Heart left ventricle (tissue), 16 donors: ENCODE results near the gene UNC5C. TPM values are rescaled to one million over a fixed set of nuclear protein-coding genes. Genes with fewer than 3 reads are reported as not detected.

Experiments used
- ATAC-seq, 4 donors: fragments of 200-7000 bp; cut with Tn5 transposase; one replicate each; pipeline ENCODE4 v1.9.1; 2020 to 2022; ENCODE audit warnings: moderate library complexity in 4 of 4, mild to moderate bottlenecking in 3 of 4, moderate number of reproducible peaks in 1 of 4
- DNase-seq, 5 donors: peaks; one replicate each; pipeline ENCODE4 v3.0.0-alpha.2; 2020
- H3K27ac ChIP-seq, 12 donors: fragments of 200-600 bp; sonication (generic) in 4 of 12; one replicate each; pipeline versions ENCODE4 v1.5.0 to v1.8.0; 2016 to 2022; ENCODE audit warnings: mild to moderate bottlenecking in 2 of 12
- H3K27me3 ChIP-seq, 9 donors: fragments of 200-600 bp; sonication (generic) in 2 of 9; one replicate each; pipeline versions ENCODE4 v1.5.1 to v1.8.0; 2016 to 2022; ENCODE audit warnings: mild to moderate bottlenecking in 3 of 9
- H3K36me3 ChIP-seq, 9 donors: fragments of 200-600 bp; sonication (generic) in 2 of 9; one replicate each; pipeline versions ENCODE4 v1.5.0 to v1.8.0; 2018 to 2022; ENCODE audit warnings: mild to moderate bottlenecking in 2 of 9
- H3K4me1 ChIP-seq, 12 donors: fragments of 200-600 bp; sonication (generic) in 4 of 12; one replicate each; pipeline versions ENCODE4 v1.5.0 to v1.8.0; 2016 to 2022; ENCODE audit warnings: mild to moderate bottlenecking in 3 of 12
- H3K4me3 ChIP-seq, 12 donors: fragments of 200-600 bp; sonication (generic) in 4 of 12; one replicate each; pipeline versions ENCODE4 v1.5.0 to v1.8.0; 2017 to 2022; ENCODE audit warnings: mild to moderate bottlenecking in 9 of 12, moderate library complexity in 4 of 12
- H3K9me3 ChIP-seq, 12 donors: fragments of 200-600 bp; sonication (generic) in 4 of 12; one replicate each; pipeline versions ENCODE4 v1.5.0 to v1.8.0; 2016 to 2022; ENCODE audit warnings: mild to moderate bottlenecking in 1 of 12
- CTCF ChIP-seq, 12 donors: fragments of 200-600 bp; sonication (generic) in 4 of 12; IDR thresholded peaks; one replicate each; pipeline versions ENCODE4 v1.5.0 to v1.8.0; 2018 to 2022; ENCODE audit warnings: antibody characterized with exemption in 12 of 12, mild to moderate bottlenecking in 5 of 12
- POLR2A ChIP-seq, 2 donors: fragments of 450-650 bp; IDR thresholded peaks; one replicate each; pipeline ENCODE4 v1.6.1; 2017; ENCODE audit warnings: antibody characterized with exemption in 2 of 2, mild to moderate bottlenecking in 2 of 2, moderate library complexity in 2 of 2
- WGBS, 4 donors: extraction: QIAGEN DNeasy Blood & Tissue Kit in 2 of 4; methylation state at CpG; one replicate each; pipeline versions ENCODE4 v1.1.5 to v1.1.7; 2013 to 2018; 5-methylcytosine and 5-hydroxymethylcytosine counted together
- intact Hi-C, 10 donors: fragments of 100-400 bp; cut with DNase I; formaldehyde crosslinking; loops; one replicate each; pipeline versions ENCODE4 v1.11.1 to v1.14.2; 2022
- polyA plus RNA-seq, 2 donors: library from polyadenylated mRNA; stranded (reverse); fragments of 200-250 nt; gene quantifications; one replicate each; pipeline ENCODE4 v1.2.3, GENCODE V29; 2013
- total RNA-seq, 9 donors: library from RNA; depleted of rRNA in 2 of 9; stranded (reverse); fragments of >200 nt in 2 of 9; fragmentation: NEBNext Ultra II Directional in 3 of 9; extraction: Animal tissue kit (Norgen Biotek cat#: 25700) in 3 of 9; gene quantifications; one replicate each; pipeline versions ENCODE4 v1.1.0 to v1.2.4, GENCODE V29; 2016 to 2023
- donor health status: ischemic (EF 13 %, LVEDD 7.1; RV severe dilation, severe dysfunction).
- donor health status: healthy with polysubstance abuse.
- donor health status: DM: no; HTN: yes; CAD: no.
- donor health status: DM: no; HTN: no; CAD: no.
- donor health status: ischemic (EF 25% LVEDD 6.9; RV normal size, moderate dysfunction).
- donor health status: ischemic (EF 25% LVEDD 5.7; RV mildly dilated, moderate dysfunction).
- donor health status: healthy.
- donor health status: DM: yes; HTN: yes; CAD: no.
- donor health status: ischemic (EF 35%, LVEDD 5.7; RV mildly dilated, moderate dysfunction).
- donor health status: nonischemic (EF 11% LVEDD 7.7; RV severe dilation, severe dysfunction).
- donor health status: DM: yes; HTN: yes; CAD: no.
- donor health status: PGD.
- donor health status: ischemic (EF 29% LVEDD 5.4; RV normal size, mild dysfunction).
- donor health status: nonischemic (EF 23%, LVEDD 6.1; RV moderate dilation, normal function).

Gene UNC5C
- total and polyA plus RNA-seq, 11 donors: 0.23 to 2.8 (median 1.7) TPM

- Histone ChIP-seq H3K4me3 (no peak overlapping the region), H3K27ac (peak overlapping the region in 2 of 12 donors; percentile 26 to 39), H3K36me3 (no peaks in the 10 kb centered on the region), H3K9me3 (no peaks in the 10 kb centered on the region), H3K27me3 (no peaks in the 10 kb centered on the region), H3K4me1 (peaks cover 0 to 25% (median 8%) of the 10 kb centered on the region in 12 donors)
- no peak for ATAC-seq
- TF ChIP-seq CTCF (IDR thresholded peaks at IDR 0.05): no peak
- no peak for TF ChIP-seq POLR2A (IDR thresholded peaks at IDR 0.05)
- intact Hi-C loops: no loop called here
- WGBS, 4 donors: 84 to 90% (median 88%) methylated on average over 3 of the region's 3 CpGs
- DNase-seq: no peak
Observed at GRCh38 chr4:95318044-95318443, 230.7 kb downstream of the UNC5C start.

- H3K36me3 ChIP-seq: no peaks in the 10 kb centered on the region
- no peak overlapping the region for H3K4me3 ChIP-seq
- no peak for DNase-seq
- H3K27ac ChIP-seq: no peak overlapping the region
- intact Hi-C loops: no loop called here
- no peaks in the 10 kb centered on the region for H3K9me3 ChIP-seq
- TF ChIP-seq POLR2A (IDR thresholded peaks at IDR 0.05) (no peak), CTCF (IDR thresholded peaks at IDR 0.05) (no peak)
- peaks cover 0 to 25% (median 8%) of the 10 kb centered on the region in 12 donors for H3K4me1 ChIP-seq
- 64 to 75% (median 69%) methylated on average over 10 of the region's 10 CpGs for WGBS, 4 donors
- H3K27me3 ChIP-seq: no peaks in the 10 kb centered on the region
- no peak for ATAC-seq
Observed at GRCh38 chr4:95317085-95317793, 231.5 kb downstream of the UNC5C start.

- WGBS, 4 donors: 81 to 93% (median 91%) methylated on average over 1 of the region's 1 CpG
- Histone ChIP-seq H3K36me3 (no peaks in the 10 kb centered on the region), H3K4me3 (no peak overlapping the region), H3K4me1 (peaks cover 0 to 20% (median 8%) of the 10 kb centered on the region in 12 donors), H3K27me3 (no peaks in the 10 kb centered on the region), H3K27ac (no peak overlapping the region), H3K9me3 (no peaks in the 10 kb centered on the region)
- ATAC-seq (no peak), DNase-seq (no peak)
- intact Hi-C loops: no loop called here
- no peak for TF ChIP-seq CTCF (IDR thresholded peaks at IDR 0.05)
- no peak for TF ChIP-seq POLR2A (IDR thresholded peaks at IDR 0.05)
Observed at GRCh38 chr4:95314573-95314972, 234.2 kb downstream of the UNC5C start.

GRCh38 chr4:95304898-95305297 is 243.9 kb downstream of the UNC5C start:
- peaks cover 0 to 11% (median 0%) of the 10 kb centered on the region in 12 donors for H3K4me1 ChIP-seq
- WGBS, 4 donors: 60 to 76% (median 72%) methylated on average over 1 of the region's 1 CpG
- no peak for TF ChIP-seq POLR2A (IDR thresholded peaks at IDR 0.05)
- no peak for TF ChIP-seq CTCF (IDR thresholded peaks at IDR 0.05)
- peaks cover 0 to 7% (median 0%) of the 10 kb centered on the region in 9 donors for H3K36me3 ChIP-seq
- no peaks in the 10 kb centered on the region for H3K9me3 ChIP-seq
- intact Hi-C loops: no loop called here
- H3K4me3 ChIP-seq: no peak overlapping the region
- ATAC-seq: peak; percentile 61 to 87 (median 64)
- DNase-seq: peak in 1 of 5 donors; percentile 29
- H3K27me3 ChIP-seq: no peaks in the 10 kb centered on the region
- H3K27ac ChIP-seq: no peak overlapping the region
